Measurements from ENCODE around the gene OPA3. TPM values are rescaled to one million over a fixed set of nuclear protein-coding genes. Genes with fewer than 3 reads are reported as not detected.

OPA3 gene
- total and polyA plus RNA-seq, 2 donors: 3.4 to 10.2 TPM

DNA sequence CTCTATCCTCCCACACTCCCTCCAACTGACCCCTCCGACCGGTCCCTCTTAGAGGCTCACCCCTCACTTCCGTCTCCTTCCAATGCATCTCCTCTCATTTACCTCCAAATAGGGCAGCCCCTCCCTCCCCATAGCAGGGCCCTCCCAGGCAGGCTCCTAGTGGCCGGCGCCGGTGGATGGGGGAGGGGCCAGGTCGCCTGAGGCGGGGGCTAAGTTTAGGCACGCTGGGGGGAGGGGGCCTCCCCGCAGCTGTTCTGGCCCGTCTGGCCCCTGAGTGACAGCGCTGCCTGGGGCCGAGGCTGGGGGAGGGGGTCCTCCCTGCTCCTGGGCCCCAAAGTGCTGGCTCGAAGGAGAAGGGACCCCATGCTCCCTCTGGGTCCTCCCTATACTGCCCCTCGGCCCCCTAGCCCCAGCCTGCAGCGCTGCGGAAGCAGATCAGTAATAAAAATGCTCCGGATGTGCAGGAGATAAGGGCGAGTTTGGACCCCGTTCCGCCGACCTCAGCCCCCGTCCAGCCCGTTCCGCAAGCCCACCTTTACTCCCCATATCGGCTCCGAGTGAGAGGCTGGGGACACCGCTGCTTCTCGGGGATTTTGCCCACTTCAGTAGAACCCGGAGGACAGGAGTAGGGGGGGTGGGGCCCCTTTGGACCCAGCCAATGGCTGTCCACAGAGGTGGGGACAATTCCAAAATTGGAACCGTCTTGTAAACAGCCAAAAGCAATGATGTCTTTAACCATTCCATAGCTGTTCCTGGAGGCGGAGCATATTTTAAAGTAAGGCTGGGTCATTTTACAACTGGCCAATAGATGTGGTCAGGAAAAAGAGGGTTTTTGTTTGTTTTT, 91.8 kb downstream of the OPA3 start:
- H3K4me3 ChIP-seq (ENCODE audit: low read depth, low read length): peak overlapping the region; percentile 49
- WGBS: 4% methylated on average over 32 of the region's 32 CpGs
- H3K4me1 ChIP-seq (ENCODE audit: insufficient read depth): no peaks in the 10 kb centered on the region
- DNase-seq (ENCODE audit: extremely low spot score): no peak
- peak overlapping the region; percentile 61 for H3K27ac ChIP-seq (ENCODE audit: low read depth)
- H3K36me3 ChIP-seq (ENCODE audit: insufficient read depth): no peaks in the 10 kb centered on the region

DNA sequence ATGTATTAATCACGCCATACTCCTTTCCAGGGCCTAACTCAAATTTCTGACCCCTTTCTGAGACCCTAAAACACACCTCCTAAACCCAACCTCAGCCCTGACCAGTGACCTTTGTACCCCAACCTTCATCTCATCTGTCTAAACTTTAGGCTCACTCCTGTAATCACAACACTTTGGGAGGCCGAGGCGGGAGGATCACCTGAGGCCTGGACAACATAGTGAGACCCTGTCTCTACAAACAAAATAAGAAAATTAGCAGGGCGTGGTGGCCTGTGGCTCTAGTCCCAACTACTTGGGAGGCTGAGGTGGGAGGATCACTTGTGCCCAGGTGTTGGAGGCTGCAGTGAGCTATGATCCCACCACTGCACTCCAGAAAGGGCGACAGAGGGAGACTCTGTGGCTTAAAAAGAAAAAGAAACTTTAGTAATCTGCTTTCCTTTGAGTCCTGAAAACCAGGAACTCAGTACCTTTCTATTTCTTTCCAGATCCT, 92.4 kb downstream of the OPA3 start:
- 91% methylated on average over 5 of the region's 5 CpGs for WGBS
- Histone ChIP-seq H3K36me3 (ENCODE audit: insufficient read depth) (no peaks in the 10 kb centered on the region), H3K4me3 (ENCODE audit: low read depth, low read length) (peak overlapping the region; percentile 49), H3K27ac (ENCODE audit: low read depth) (no peak overlapping the region), H3K4me1 (ENCODE audit: insufficient read depth) (no peaks in the 10 kb centered on the region)
- DNase-seq (ENCODE audit: extremely low spot score): no peak

DNA sequence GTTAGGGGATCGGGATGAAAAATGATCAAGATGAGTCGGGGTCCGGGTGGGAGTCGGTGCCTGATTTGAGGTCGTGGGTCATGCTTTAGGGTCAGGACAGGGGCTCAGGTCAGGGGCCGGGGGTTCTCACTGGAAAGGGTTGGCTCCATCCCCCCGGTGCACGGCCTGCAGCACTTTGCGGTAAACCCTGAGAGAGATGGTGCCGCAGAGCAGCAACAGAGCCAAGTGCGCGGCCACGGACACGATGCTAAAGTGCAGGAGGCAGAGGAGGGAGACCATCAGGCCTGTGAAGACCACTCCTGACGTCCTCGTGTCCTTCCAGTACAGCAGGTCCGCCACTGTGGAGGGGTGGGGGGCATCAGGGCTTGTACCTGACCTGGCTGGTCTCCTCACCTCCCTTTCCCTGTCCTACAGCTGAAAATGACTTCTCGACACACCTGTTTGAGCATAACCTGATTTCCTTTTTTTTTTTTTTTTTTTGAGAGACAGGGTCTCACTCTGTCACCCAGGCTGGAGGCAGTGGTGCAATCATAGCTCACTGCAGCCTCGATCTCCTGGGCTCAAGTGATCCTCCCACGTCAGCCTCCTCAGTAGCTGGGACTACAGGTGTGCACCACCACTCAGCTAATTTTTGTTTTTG, 95.3 kb downstream of the OPA3 start:
- no peak overlapping the region for H3K27ac ChIP-seq (ENCODE audit: low read depth)
- H3K4me1 ChIP-seq (ENCODE audit: insufficient read depth): no peaks in the 10 kb centered on the region
- no peak overlapping the region for H3K4me3 ChIP-seq (ENCODE audit: low read depth, low read length)
- 90% methylated on average over 20 of the region's 20 CpGs for WGBS
- no peaks in the 10 kb centered on the region for H3K36me3 ChIP-seq (ENCODE audit: insufficient read depth)
- DNase-seq (ENCODE audit: extremely low spot score): no peak

DNA sequence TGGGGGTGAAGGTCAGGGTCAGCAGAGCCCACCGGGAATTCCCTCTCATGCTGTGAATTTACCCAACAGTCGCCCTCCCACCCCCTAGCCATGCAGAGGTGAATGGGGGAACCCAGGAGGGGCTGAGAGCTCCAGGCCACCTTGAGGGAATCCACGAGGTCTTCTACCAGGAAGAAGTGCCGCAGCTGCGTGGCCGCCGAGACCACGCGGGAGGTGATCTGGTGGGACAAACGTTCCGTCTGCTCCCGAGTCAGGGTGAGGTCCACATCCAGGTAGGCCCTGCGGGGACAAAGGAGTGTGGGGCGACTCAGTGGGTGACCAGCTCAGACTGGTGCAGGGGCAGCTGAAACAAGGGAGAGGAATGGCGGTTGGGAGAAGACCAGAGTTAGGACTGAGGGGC, 95.9 kb downstream of the OPA3 start:
- Histone ChIP-seq H3K36me3 (ENCODE audit: insufficient read depth) (no peaks in the 10 kb centered on the region), H3K27ac (ENCODE audit: low read depth) (no peak overlapping the region), H3K4me3 (ENCODE audit: low read depth, low read length) (no peak overlapping the region), H3K4me1 (ENCODE audit: insufficient read depth) (no peaks in the 10 kb centered on the region)
- 91% methylated on average over 15 of the region's 15 CpGs for WGBS
- no peak for DNase-seq (ENCODE audit: extremely low spot score)

DNA sequence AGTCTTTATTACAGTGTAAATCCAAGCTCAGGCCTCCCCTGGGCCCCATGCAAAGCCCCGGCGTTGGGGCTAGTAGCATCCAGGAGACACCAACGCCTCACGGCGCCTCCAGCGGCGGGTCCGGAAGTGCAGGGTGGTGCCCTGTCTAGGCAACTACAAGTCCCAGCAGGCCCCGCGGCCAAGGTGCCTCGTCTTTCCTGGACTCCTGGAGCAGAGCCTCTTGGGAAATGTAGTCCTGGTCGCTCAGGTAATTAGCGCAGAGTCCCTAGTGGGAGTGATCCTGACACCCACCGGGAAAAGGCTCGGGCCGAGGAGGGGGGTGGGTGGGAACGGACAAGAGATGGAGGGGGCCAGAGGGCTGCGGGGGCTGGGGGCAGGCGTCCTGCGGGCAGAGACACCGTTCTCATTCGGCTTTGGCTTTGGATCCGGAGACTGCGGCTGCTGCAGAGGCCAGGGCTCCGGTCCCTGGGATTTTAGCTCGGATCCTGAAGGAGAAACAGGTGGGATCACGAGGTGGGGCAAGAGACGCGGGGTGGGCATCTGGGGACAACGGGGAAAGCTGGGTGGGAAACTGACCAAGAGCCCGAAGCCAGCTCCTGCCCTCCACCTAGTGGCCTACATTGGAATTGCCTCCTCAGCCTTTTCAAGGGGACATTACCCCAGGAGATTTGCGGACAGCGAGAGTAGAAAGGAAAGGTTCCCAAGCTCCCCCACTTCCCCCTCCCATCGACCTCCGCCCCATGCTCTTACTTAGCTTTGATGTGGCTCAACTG, 99.1 kb downstream of the OPA3 start:
- WGBS: under 1% methylated on average over 35 of the region's 35 CpGs
- peak overlapping the region; percentile 63 for H3K4me3 ChIP-seq (ENCODE audit: low read depth, low read length)
- no peaks in the 10 kb centered on the region for H3K36me3 ChIP-seq (ENCODE audit: insufficient read depth)
- no peak for DNase-seq (ENCODE audit: extremely low spot score)
- no peak overlapping the region for H3K27ac ChIP-seq (ENCODE audit: low read depth)
- no peaks in the 10 kb centered on the region for H3K4me1 ChIP-seq (ENCODE audit: insufficient read depth)

DNA sequence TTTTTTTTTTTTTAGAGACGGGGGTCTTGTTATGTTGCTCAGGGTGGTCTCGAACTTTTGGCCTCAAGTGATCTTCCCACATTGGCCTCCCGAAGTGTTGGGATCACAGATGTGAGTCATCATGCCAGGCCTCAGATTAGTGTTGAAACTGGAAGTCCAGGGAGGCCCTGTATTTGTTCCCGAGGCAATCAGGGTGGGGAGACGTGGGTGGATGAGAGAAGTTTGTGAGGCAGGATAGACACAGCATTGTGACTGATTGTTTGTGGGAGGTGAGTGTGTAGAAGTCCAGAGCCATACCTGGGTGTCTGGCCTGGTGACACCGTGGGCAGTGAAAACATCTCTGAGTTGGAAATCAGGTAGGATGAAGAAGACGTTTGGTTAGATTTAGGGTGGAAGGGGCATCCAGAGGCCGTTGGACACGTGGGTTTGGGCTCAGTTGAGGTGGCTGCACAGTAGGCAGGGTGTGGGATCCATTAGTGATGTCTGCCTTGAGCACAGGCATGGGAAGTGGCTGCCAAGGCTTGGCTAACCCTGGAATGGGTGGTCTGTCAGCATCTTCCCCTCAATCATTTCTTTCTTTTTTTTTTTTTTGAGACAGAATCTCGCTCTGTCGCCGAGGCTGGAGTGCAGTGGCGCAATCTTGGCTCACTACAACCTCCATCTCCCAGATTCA, 100.2 kb downstream of the OPA3 start:
- H3K27ac ChIP-seq (ENCODE audit: low read depth): no peak overlapping the region
- H3K36me3 ChIP-seq (ENCODE audit: insufficient read depth): no peaks in the 10 kb centered on the region
- H3K4me3 ChIP-seq (ENCODE audit: low read depth, low read length): no peak overlapping the region
- DNase-seq (ENCODE audit: extremely low spot score): no peak
- WGBS: 77% methylated on average over 13 of the region's 13 CpGs
- H3K4me1 ChIP-seq (ENCODE audit: insufficient read depth): no peaks in the 10 kb centered on the region

DNA sequence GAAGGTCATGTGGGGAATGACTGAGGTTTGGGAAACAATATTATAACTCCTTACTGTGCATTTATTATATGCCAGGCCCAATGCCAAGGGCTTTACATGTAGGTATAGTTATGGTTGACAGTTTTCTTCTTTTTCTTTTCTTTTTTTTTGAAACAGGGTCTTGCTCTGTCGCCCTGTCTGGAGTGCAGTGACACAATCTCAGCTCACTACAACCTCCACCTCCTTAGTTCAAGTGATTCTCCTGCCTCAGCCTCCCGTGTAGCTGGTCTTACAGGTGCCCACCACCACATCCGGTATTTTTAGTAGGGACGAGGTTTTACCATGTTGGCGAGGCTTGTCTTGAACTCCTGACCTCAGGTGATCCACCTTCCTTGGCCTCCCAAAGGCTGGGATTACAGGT, 101.6 kb downstream of the OPA3 start:
- Histone ChIP-seq H3K4me1 (ENCODE audit: insufficient read depth) (no peaks in the 10 kb centered on the region), H3K36me3 (ENCODE audit: insufficient read depth) (no peaks in the 10 kb centered on the region), H3K27ac (ENCODE audit: low read depth) (no peak overlapping the region), H3K4me3 (ENCODE audit: low read depth, low read length) (no peak overlapping the region)
- WGBS: 92% methylated on average over 5 of the region's 5 CpGs
- no peak for DNase-seq (ENCODE audit: extremely low spot score)

DNA sequence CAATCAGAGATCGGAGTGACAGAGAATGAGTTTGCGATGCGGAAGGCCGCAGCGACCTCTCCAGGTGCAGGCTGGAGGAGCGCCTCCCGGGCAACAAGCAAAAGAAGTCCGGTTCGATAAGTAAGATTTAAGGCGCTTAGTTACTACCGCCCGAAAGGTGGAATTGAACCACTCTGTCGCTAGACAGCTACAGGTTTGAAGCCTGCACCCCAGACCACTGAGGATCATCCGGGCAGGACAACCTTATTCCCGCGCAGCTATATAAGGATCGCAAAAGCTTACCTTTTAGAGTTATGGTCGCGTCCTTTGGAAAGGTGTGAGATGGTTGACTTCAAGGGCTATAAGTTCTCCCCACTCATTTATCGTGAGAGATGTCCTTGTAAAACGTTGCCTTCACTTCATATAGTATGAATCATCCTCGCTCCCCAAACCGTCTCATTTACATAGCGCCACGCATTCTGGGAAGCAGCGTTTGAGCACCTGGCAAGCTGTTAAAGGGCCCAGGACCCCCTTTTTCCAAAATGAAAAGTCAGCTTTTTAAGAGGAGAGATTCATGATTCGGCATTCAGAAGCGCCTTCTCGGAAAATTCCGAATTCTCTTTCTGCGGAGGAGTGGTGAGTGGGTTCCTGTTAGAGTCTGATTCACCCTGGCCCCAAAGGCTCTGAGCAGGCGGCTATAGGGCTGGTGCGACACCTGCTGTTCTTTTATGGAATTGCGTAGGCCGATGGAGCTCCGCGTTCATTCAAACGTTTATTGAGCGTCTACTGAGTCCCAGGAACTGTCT, 106.0 kb downstream of the OPA3 start:
- Histone ChIP-seq H3K4me3 (ENCODE audit: low read depth, low read length) (peak overlapping the region; percentile 14), H3K27ac (ENCODE audit: low read depth) (peak overlapping the region; percentile 87), H3K36me3 (ENCODE audit: insufficient read depth) (no peaks in the 10 kb centered on the region), H3K4me1 (ENCODE audit: insufficient read depth) (no peaks in the 10 kb centered on the region)
- DNase-seq (ENCODE audit: extremely low spot score): peak; percentile 88
- under 1% methylated on average over 39 of the region's 39 CpGs for WGBS

DNA sequence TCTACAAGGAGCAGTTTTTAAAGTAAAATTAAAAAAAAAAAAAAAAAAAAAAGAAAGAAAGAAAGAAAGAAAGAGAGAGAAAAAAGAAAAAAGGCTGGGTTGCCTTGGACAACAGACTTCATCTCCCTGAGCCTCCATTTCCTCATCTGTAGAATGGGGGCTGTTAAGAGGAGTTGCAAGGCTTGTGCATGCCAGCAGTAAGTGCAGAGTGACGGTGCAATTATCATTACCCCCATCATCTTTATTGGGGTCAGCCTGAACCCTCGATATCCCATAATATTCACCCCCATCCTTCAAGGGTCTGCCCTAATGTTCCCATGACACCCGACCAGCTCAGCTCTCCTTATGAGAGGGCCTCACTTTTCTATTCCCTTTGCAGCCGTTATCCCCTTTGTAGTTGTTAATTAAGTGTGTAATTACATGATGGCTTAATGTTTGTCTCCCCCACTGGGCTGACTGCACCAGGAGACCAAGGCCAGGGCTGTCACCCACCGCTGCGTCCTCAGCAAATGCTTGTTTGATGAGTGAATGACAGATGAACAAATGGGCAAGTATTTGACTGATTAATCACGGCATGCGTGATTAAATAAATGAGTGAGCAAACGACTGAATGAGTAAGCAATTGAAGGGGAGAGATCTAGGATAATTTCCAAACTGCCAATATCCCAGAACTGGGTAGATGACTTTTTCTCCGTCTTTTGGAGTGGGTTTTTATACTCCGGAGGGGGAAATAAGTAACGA, 106.7 kb downstream of the OPA3 start:
- H3K4me3 ChIP-seq (ENCODE audit: low read depth, low read length): no peak overlapping the region
- WGBS: 6% methylated on average over 12 of the region's 12 CpGs

More for the DNA sequence above, 106.7 kb downstream of the OPA3 start:
- Histone ChIP-seq H3K36me3 (ENCODE audit: insufficient read depth) (no peaks in the 10 kb centered on the region), H3K4me1 (ENCODE audit: insufficient read depth) (no peaks in the 10 kb centered on the region), H3K27ac (ENCODE audit: low read depth) (peak overlapping the region; percentile 14)
- DNase-seq (ENCODE audit: extremely low spot score): peak; percentile 32

Other genes with a start within 250 kb of the OPA3 start
- gene KLC3, start 244.1 kb downstream of the OPA3 start, total RNA-seq: 0.16 TPM
- gene KLC3, start 244.1 kb downstream of the OPA3 start, polyA plus RNA-seq: 0.05 TPM
- gene ERCC2, start 214.2 kb downstream of the OPA3 start, total RNA-seq: 8.6 TPM
- 17.5 TPM for gene ERCC2, start 214.2 kb downstream of the OPA3 start, polyA plus RNA-seq
- gene PPP1R13L, start 179.7 kb downstream of the OPA3 start, total RNA-seq: 7.7 TPM
- gene PPP1R13L, start 179.7 kb downstream of the OPA3 start, polyA plus RNA-seq: 28.1 TPM
- 1.8 TPM for gene POLR1G, start 178.2 kb downstream of the OPA3 start, total RNA-seq
- 5.0 TPM for gene POLR1G, start 178.2 kb downstream of the OPA3 start, polyA plus RNA-seq
- 64.0 TPM for gene ERCC1, start 160.9 kb downstream of the OPA3 start, total RNA-seq
- 50.3 TPM for gene ERCC1, start 160.9 kb downstream of the OPA3 start, polyA plus RNA-seq
- gene FOSB, start 116.8 kb downstream of the OPA3 start, total RNA-seq: 10.4 TPM
- 128 TPM for gene FOSB, start 116.8 kb downstream of the OPA3 start, polyA plus RNA-seq
- gene RTN2, start 87.8 kb downstream of the OPA3 start, total RNA-seq: 6.0 TPM
- gene RTN2, start 87.8 kb downstream of the OPA3 start, polyA plus RNA-seq: 34.9 TPM
- 0.53 TPM for gene PPM1N, start 86.4 kb downstream of the OPA3 start, total RNA-seq
- gene PPM1N, start 86.4 kb downstream of the OPA3 start, polyA plus RNA-seq: 5.3 TPM
- gene VASP, start 77.3 kb downstream of the OPA3 start, total RNA-seq: 42.6 TPM
- 174 TPM for gene VASP, start 77.3 kb downstream of the OPA3 start, polyA plus RNA-seq
- 0.32 TPM for gene GPR4, start 17.4 kb upstream of the OPA3 start, total RNA-seq
- gene GPR4, start 17.4 kb upstream of the OPA3 start, polyA plus RNA-seq: 3.7 TPM
- gene EML2, start 54.6 kb upstream of the OPA3 start, total RNA-seq: 16.9 TPM
- 41.2 TPM for gene EML2, start 54.6 kb upstream of the OPA3 start, polyA plus RNA-seq
- 0.26 TPM for gene GIPR, start 83.4 kb upstream of the OPA3 start, total RNA-seq
- 0.70 TPM for gene GIPR, start 83.4 kb upstream of the OPA3 start, polyA plus RNA-seq
- gene SNRPD2, start 107.2 kb upstream of the OPA3 start, total RNA-seq: 177 TPM
- gene SNRPD2, start 107.2 kb upstream of the OPA3 start, polyA plus RNA-seq: 340 TPM
- 2.4 TPM for gene QPCTL, start 107.9 kb upstream of the OPA3 start, total RNA-seq
- gene QPCTL, start 107.9 kb upstream of the OPA3 start, polyA plus RNA-seq: 7.0 TPM
- 4.3 TPM for gene FBXO46, start 146.1 kb upstream of the OPA3 start, total RNA-seq
- 11.0 TPM for gene FBXO46, start 146.1 kb upstream of the OPA3 start, polyA plus RNA-seq
- gene MEIOSIN, start 148.6 kb upstream of the OPA3 start, total RNA-seq: not detected
- not detected for gene MEIOSIN, start 148.6 kb upstream of the OPA3 start, polyA plus RNA-seq
- gene SIX5, start 184.4 kb upstream of the OPA3 start, total RNA-seq: 10.4 TPM
- gene SIX5, start 184.4 kb upstream of the OPA3 start, polyA plus RNA-seq: 51.1 TPM
- gene DMPK, start 197.7 kb upstream of the OPA3 start, total RNA-seq: 49.4 TPM
- 223 TPM for gene DMPK, start 197.7 kb upstream of the OPA3 start, polyA plus RNA-seq
- gene DMWD, start 208.0 kb upstream of the OPA3 start, total RNA-seq: 24.7 TPM
- gene DMWD, start 208.0 kb upstream of the OPA3 start, polyA plus RNA-seq: 43.7 TPM
- gene RSPH6A, start 230.5 kb upstream of the OPA3 start, total RNA-seq: not detected
- not detected for gene RSPH6A, start 230.5 kb upstream of the OPA3 start, polyA plus RNA-seq